GM23338 (cell line): ENCODE results near the gene SIAH1. TPM values are rescaled to one million over a fixed set of nuclear protein-coding genes. Genes with fewer than 3 reads are reported as not detected.

Experiments
- ATAC-seq: fragments of 200-7000 bp; cut with Tn5 transposase; 3 replicates; pipeline ENCODE4 v1.9.1; 2020
- DNase-seq: peaks from one replicate; pipeline ENCODE4 v3.0.0-alpha.2; 2015; ENCODE audit warnings: low spot score
- H2AFZ ChIP-seq: fragments of 200-600 bp; sonication (generic); 2 replicates; pipeline ENCODE4 v1.8.0; 2016; ENCODE audit warnings: antibody characterized with exemption, mild to moderate bottlenecking, moderate library complexity
- H3F3A ChIP-seq: fragments of 200-600 bp; sonication (generic); replicated peaks from 2 replicates; pipeline ENCODE4 v1.8.0; 2017; ENCODE audit warnings: antibody characterized with exemption, mixed run types, low read depth
- H3K27ac ChIP-seq: fragments of 200-600 bp; sonication (generic); 2 replicates; pipeline ENCODE4 v1.6.1; 2016; ENCODE audit warnings: low read depth
- H3K27me3 ChIP-seq: fragments of 200-600 bp; sonication (generic); 2 replicates; pipeline ENCODE4 v1.8.0; 2016; ENCODE audit warnings: mild to moderate bottlenecking, mixed run types, moderate library complexity; ENCODE audit not compliant: insufficient read depth
- H3K36me3 ChIP-seq: fragments of 200-600 bp; sonication (generic); 2 replicates; pipeline ENCODE4 v1.8.0; 2016; ENCODE audit warnings: mild to moderate bottlenecking; ENCODE audit not compliant: insufficient read depth
- H3K4me1 ChIP-seq: fragments of 200-600 bp; sonication (generic); 2 replicates; pipeline ENCODE4 v1.8.0; 2016; ENCODE audit warnings: mild to moderate bottlenecking, moderate library complexity; ENCODE audit not compliant: insufficient read depth
- H3K4me2 ChIP-seq: fragments of 200-600 bp; sonication (generic); 2 replicates; pipeline ENCODE4 v1.7.1; 2017; ENCODE audit warnings: mixed run types
- H3K4me3 ChIP-seq: fragments of 200-600 bp; sonication (generic); 2 replicates; pipeline ENCODE4 v1.6.1; 2016; ENCODE audit warnings: mixed run types
- H3K79me2 ChIP-seq: fragments of 200-600 bp; sonication (generic); replicated peaks from 2 replicates; pipeline ENCODE4 v1.8.0; 2017; ENCODE audit warnings: mild to moderate bottlenecking; ENCODE audit not compliant: insufficient read depth
- H3K9me2 ChIP-seq: fragments of 200-600 bp; sonication (generic); 2 replicates; pipeline ENCODE4 v1.8.0; 2017; ENCODE audit not compliant: insufficient read depth
- H4K20me1 ChIP-seq: fragments of 200-600 bp; sonication (generic); replicated peaks from 2 replicates; pipeline ENCODE4 v1.8.0; 2017; ENCODE audit warnings: mild to moderate bottlenecking; ENCODE audit not compliant: insufficient read depth
- H3K27ac Mint-ChIP-seq: 2 replicates; pipeline ENCODE4 v1.8.0; 2020; ENCODE audit warnings: inconsistent platforms, mild to moderate bottlenecking, moderate library complexity, mixed read lengths
- H3K27me3 Mint-ChIP-seq: 3 replicates; pipeline ENCODE4 v1.8.0; 2022; ENCODE audit warnings: low read depth, mild to moderate bottlenecking, moderate library complexity, mixed read lengths, inconsistent platforms; ENCODE audit not compliant: insufficient read depth, poor library complexity
- H3K36me3 Mint-ChIP-seq: 3 replicates; pipeline ENCODE4 v1.8.0; 2021; ENCODE audit warnings: low read depth, mild to moderate bottlenecking, inconsistent platforms, moderate library complexity, mixed read lengths
- H3K4me1 Mint-ChIP-seq: 3 replicates; pipeline ENCODE4 v1.8.0; 2020; ENCODE audit warnings: mild to moderate bottlenecking, inconsistent platforms, mixed read lengths
- H3K4me3 Mint-ChIP-seq: 3 replicates; pipeline ENCODE4 v1.8.0; 2021; ENCODE audit warnings: moderate library complexity, mild to moderate bottlenecking, inconsistent platforms, mixed read lengths
- H3K9me3 Mint-ChIP-seq: 3 replicates; pipeline ENCODE4 v1.8.0; 2020; ENCODE audit warnings: moderate library complexity, mild to moderate bottlenecking, inconsistent platforms, mixed read lengths
- CREB1 ChIP-seq: fragments of 250-450 bp; sonication (Bioruptor Pico); IDR thresholded peaks from 2 replicates; pipeline ENCODE4 v1.5.0; 2020; ENCODE audit warnings: low read depth, mild to moderate bottlenecking, moderate library complexity
- CTCF ChIP-seq, 2 experiments: fragments of 200-600 bp in 1 of 2; sonication (generic) in 1 of 2; conservative IDR thresholded peaks; 2 replicates each; pipeline versions ENCODE4 v1.5.1 to v1.6.1; 2016 to 2017; ENCODE audit warnings: antibody characterized with exemption in 2 of 2, low read depth in 2 of 2, mild to moderate bottlenecking in 2 of 2, moderate library complexity in 1 of 2
- ETS1 ChIP-seq: IDR thresholded peaks from 2 replicates; pipeline ENCODE4 v1.6.1; 2016; ENCODE audit warnings: antibody characterized with exemption
- EZH2 ChIP-seq: fragments of 200-600 bp; sonication (generic); IDR thresholded peaks from one replicate; pipeline ENCODE4 v1.8.0; 2017; ENCODE audit warnings: antibody characterized with exemption, mild to moderate bottlenecking, low read depth; ENCODE audit not compliant: unreplicated experiment
- EZH2phosphoT487 ChIP-seq: fragments of 200-600 bp; sonication (generic); IDR thresholded peaks from one replicate; pipeline ENCODE4 v1.8.1; 2018; ENCODE audit warnings: antibody characterized with exemption; ENCODE audit not compliant: unreplicated experiment
- JUNB ChIP-seq: IDR thresholded peaks from one replicate; pipeline ENCODE4 v1.6.1; 2016; ENCODE audit warnings: antibody characterized with exemption; ENCODE audit not compliant: unreplicated experiment
- NANOG ChIP-seq: IDR thresholded peaks from 2 replicates; pipeline ENCODE4 v1.6.1; 2016; ENCODE audit warnings: antibody characterized with exemption, borderline replicate concordance
- POLR2AphosphoS5 ChIP-seq: IDR thresholded peaks from 2 replicates; pipeline ENCODE4 v1.6.1; 2016; ENCODE audit warnings: antibody characterized with exemption, low read depth
- REST ChIP-seq: IDR thresholded peaks from one replicate; pipeline ENCODE4 v1.6.1; 2018; ENCODE audit warnings: antibody characterized with exemption; ENCODE audit not compliant: unreplicated experiment
- STAT1 ChIP-seq: IDR thresholded peaks from one replicate; pipeline ENCODE4 v1.6.1; 2016; ENCODE audit warnings: antibody characterized with exemption; ENCODE audit not compliant: unreplicated experiment
- ZNF114 ChIP-seq: fragments of 250-450 bp; sonication (Bioruptor Pico); IDR thresholded peaks from 2 replicates; pipeline ENCODE4 v1.5.0; 2020; ENCODE audit warnings: mild to moderate bottlenecking, moderate library complexity
- ZNF331 ChIP-seq: fragments of 250-450 bp; sonication (Bioruptor Pico); IDR thresholded peaks from 2 replicates; pipeline ENCODE4 v1.5.0; 2020; ENCODE audit warnings: low read depth, mild to moderate bottlenecking, moderate library complexity
- ZNF462 ChIP-seq: fragments of 250-450 bp; sonication (Bioruptor Pico); IDR thresholded peaks from 2 replicates; pipeline ENCODE4 v1.5.0; 2020; ENCODE audit warnings: mild to moderate bottlenecking, moderate library complexity
- polyA plus RNA-seq: library from polyadenylated mRNA; unstranded; fragments of >200 nt; fragmentation: Nextera tagmentation; extraction: Ambion mirVana; gene quantifications from 2 replicates; pipeline ENCODE4 v1.2.1, GENCODE V29; 2016
- total RNA-seq: library from RNA; depleted of rRNA; stranded (reverse); fragments of >200 nt; shearing (Covaris generic); gene quantifications from 2 replicates; pipeline ENCODE4 v1.2.3, GENCODE V29; 2014

SIAH1 gene
- total and polyA plus RNA-seq, 2 experiments from 2014 or later, result 42.0 to 52.7 TPM

- TF ChIP-seq ZNF331 (CRISPR knock-in tag), result no peak
- TF ChIP-seq JUNB, result no peak
- TF ChIP-seq CTCF (conservative IDR thresholded peaks at IDR 0.05; ENCODE audit: low read depth in 2 of 2), result no peak
- TF ChIP-seq EZH2phosphoT487, result no peak
- TF ChIP-seq NANOG, result no peak
- no peak for TF ChIP-seq ETS1
- no peak for TF ChIP-seq EZH2
- no peak for TF ChIP-seq ZNF114 (CRISPR knock-in tag)
- TF ChIP-seq STAT1, result no peak
- TF ChIP-seq ZNF462, result no peak
- no peak for TF ChIP-seq REST
- TF ChIP-seq CREB1, result no peak
- no peak for TF ChIP-seq POLR2AphosphoS5
- H3K4me3 ChIP-seq, result no peak overlapping the region
- no peak overlapping the region for H3K4me2 ChIP-seq
- no peak overlapping the region for H2AFZ ChIP-seq
- no peak for ATAC-seq
- no peaks in the 10 kb centered on the region for H3K4me1 Mint-ChIP-seq
- no peaks in the 10 kb centered on the region for H3K79me2 ChIP-seq
- H3F3A ChIP-seq, result no peaks in the 10 kb centered on the region
- no peak overlapping the region for H3K4me3 Mint-ChIP-seq
- no peak overlapping the region for H3K27ac ChIP-seq
- H3K9me3 Mint-ChIP-seq, result no peaks in the 10 kb centered on the region
- H3K27me3 ChIP-seq, result no peaks in the 10 kb centered on the region
- no peak for DNase-seq
- H3K27ac Mint-ChIP-seq, result no peak overlapping the region
- H3K36me3 Mint-ChIP-seq, result peaks cover 21% of the 10 kb centered on the region; the same call in 2 of the 3 replicates
- H3K27me3 Mint-ChIP-seq, result peaks cover 3% of the 10 kb centered on the region
- no peaks in the 10 kb centered on the region for H3K4me1 ChIP-seq
- H3K36me3 ChIP-seq, result no peaks in the 10 kb centered on the region; the same call in 1 of the 2 replicates
- no peaks in the 10 kb centered on the region for H4K20me1 ChIP-seq
- no peaks in the 10 kb centered on the region for H3K9me2 ChIP-seq
These were observed 37.2 kb downstream of the SIAH1 start for GRCh38 chr16:48347980-48348379.
